ENCODE data around the gene WDFY2.

Gene WDFY2

GRCh38 chr13:51723529-51723928 lies 139.3 kb downstream of the WDFY2 start:
- no peak overlapping the region for H3K4me3 ChIP-seq (ENCODE audit: low read length)
- no peak for TF ChIP-seq CTCF (conservative IDR thresholded peaks at IDR 0.05; ENCODE audit: low read depth, low read length)
- DNase-seq (ENCODE audit: low read depth), result no peak

DNA sequence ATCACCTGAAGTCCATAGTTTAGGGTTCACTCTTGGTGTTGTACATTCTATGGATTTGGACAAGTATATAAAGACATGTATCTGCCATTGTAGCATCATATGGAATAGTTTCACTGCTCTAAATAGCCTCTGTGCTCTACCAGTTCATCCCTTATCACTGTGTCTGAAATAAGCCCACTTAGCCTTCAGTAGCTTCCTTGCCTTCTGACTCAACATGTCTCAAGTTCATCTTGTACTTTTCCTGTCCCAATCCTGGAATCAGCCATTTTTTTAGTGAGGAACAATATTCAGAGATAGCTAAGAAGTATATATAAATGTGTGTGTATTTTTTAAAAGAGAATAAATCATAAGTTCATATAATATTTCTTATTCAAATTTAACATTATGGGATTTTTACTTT lies 140.5 kb downstream of the WDFY2 start:
- no peak for DNase-seq (ENCODE audit: low read depth)
- TF ChIP-seq CTCF (conservative IDR thresholded peaks at IDR 0.05; ENCODE audit: low read depth, low read length), result no peak
- no peak overlapping the region for H3K4me3 ChIP-seq (ENCODE audit: low read length)

- peak; percentile 46 for DNase-seq (ENCODE audit: low read depth)
- TF ChIP-seq CTCF (conservative IDR thresholded peaks at IDR 0.05; ENCODE audit: low read depth, low read length), result no peak
- no peak overlapping the region for H3K4me3 ChIP-seq (ENCODE audit: low read length)
Observed at GRCh38 chr13:51726446-51727193, 142.4 kb downstream of the WDFY2 start.

DNA sequence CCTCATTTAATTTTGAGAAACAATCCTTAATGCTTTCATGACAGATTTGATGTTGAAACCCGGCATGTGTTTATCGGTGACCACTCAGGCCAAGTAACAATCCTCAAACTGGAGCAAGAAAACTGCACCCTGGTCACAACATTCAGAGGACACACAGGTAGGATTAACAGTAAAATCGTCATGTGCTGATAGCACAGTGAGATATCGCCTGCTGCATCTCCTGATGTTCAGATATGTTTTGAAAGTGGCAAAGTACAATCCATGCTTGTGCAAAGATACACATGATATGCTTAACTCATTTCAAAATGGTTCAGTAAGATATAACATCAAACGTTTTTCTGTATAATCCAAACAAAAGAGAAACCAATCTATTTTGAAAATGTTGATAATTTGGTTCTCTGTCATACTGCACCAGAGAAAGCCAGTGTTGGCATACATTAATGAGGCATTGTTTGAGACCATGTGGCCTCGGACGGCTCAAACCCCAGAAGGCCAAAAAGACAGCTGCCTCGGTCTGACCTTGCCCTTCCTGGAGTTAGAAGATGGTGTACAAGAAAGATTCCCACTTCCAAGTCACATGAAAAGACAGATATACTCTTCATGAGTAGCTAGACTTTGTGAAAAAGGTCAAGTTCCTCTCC lies 143.5 kb downstream of the WDFY2 start:
- no peak for DNase-seq (ENCODE audit: low read depth)
- no peak for TF ChIP-seq CTCF (conservative IDR thresholded peaks at IDR 0.05; ENCODE audit: low read depth, low read length)
- no peak overlapping the region for H3K4me3 ChIP-seq (ENCODE audit: low read length)

DNA sequence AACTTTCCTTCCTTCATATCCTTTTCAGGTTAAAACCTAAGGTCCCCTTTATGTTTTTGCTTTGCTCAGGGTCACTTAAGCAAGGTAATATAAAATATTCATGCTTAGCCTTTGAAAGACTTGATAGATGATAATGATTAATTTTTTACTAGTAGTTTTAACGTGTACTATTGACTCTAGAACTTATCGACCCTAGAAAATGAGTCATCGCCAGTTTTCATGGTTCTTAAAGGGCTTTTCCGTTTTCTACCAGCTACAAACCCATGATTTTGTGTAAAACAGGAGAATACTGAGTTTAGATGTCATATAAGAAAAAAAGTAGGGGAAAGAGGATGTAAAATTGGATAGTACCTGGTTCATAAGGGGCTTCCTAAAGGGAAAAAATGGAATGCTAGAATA lies 144.0 kb downstream of the WDFY2 start:
- H3K4me3 ChIP-seq (ENCODE audit: low read length), result no peak overlapping the region
- no peak for TF ChIP-seq CTCF (conservative IDR thresholded peaks at IDR 0.05; ENCODE audit: low read depth, low read length)
- no peak for DNase-seq (ENCODE audit: low read depth)

- TF ChIP-seq CTCF (conservative IDR thresholded peaks at IDR 0.05; ENCODE audit: low read depth, low read length), result no peak
Observed at GRCh38 chr13:51728972-51729371, 144.7 kb downstream of the WDFY2 start.

More at GRCh38 chr13:51728972-51729371, 144.7 kb downstream of the WDFY2 start:
- H3K4me3 ChIP-seq (ENCODE audit: low read length), result no peak overlapping the region
- DNase-seq (ENCODE audit: low read depth), result no peak
